COLO668 (cell line): Measurements from ENCODE around the gene DNAJB14.

Source experiments
- DNase-seq: peaks from one replicate; lab custom pipeline; 2025; ENCODE audit not compliant: unreplicated experiment; lab: John Stamatoyannopoulos, UW

Gene DNAJB14

GRCh38 chr4:99945718-99946355, 581 bp downstream of the DNAJB14 start:
- peak; percentile 63 for DNase-seq

- no peak for DNase-seq
Observed at GRCh38 chr4:99943904-99944437, 2.4 kb downstream of the DNAJB14 start.

GRCh38 chr4:99938243-99938753, 8.1 kb downstream of the DNAJB14 start:
- no peak for DNase-seq

- DNase-seq, result no peak
Observed at GRCh38 chr4:99934891-99935290, 11.5 kb downstream of the DNAJB14 start.

- DNase-seq, result no peak
Observed at GRCh38 chr4:99927566-99927965, 18.9 kb downstream of the DNAJB14 start.

- no peak for DNase-seq
Observed at GRCh38 chr4:99921174-99921573, 25.2 kb downstream of the DNAJB14 start.

- no peak for DNase-seq
Observed at GRCh38 chr4:99918656-99919055, 27.8 kb downstream of the DNAJB14 start.

GRCh38 chr4:99917575-99917974, 28.8 kb downstream of the DNAJB14 start:
- DNase-seq, result no peak

- no peak for DNase-seq
Observed at GRCh38 chr4:99915449-99915848, 31.0 kb downstream of the DNAJB14 start.

GRCh38 chr4:99894998-99895397, 51.4 kb downstream of the DNAJB14 start:
- no peak for DNase-seq

GRCh38 chr4:99894161-99894997, 52.0 kb downstream of the DNAJB14 start, which contains the start of gene LAMTOR3:
LAMTOR3 (minus strand) TSS chr4:99894427; CDS start chr4:99893963, 464 bp downstream.
- peak; percentile 92 for DNase-seq

GRCh38 chr4:99893839-99894160, 52.6 kb downstream of the DNAJB14 start:
- no peak for DNase-seq

- no peak for DNase-seq
Observed at GRCh38 chr4:99893029-99893428, 53.4 kb downstream of the DNAJB14 start.

- DNase-seq, result no peak
Observed at GRCh38 chr4:99891351-99891750, 55.1 kb downstream of the DNAJB14 start.

- DNase-seq, result no peak
Observed at GRCh38 chr4:99887837-99888236, 58.6 kb downstream of the DNAJB14 start.

GRCh38 chr4:99886146-99886545, 60.3 kb downstream of the DNAJB14 start:
- DNase-seq, result no peak

- DNase-seq, result no peak
Observed at GRCh38 chr4:99885687-99886086, 60.7 kb downstream of the DNAJB14 start.

- DNase-seq, result peak; percentile 21
Observed at GRCh38 chr4:99885063-99885664, 61.3 kb downstream of the DNAJB14 start.

- no peak for DNase-seq
Observed at GRCh38 chr4:99879458-99879857, 67.0 kb downstream of the DNAJB14 start.

GRCh38 chr4:99878604-99879003, 67.8 kb downstream of the DNAJB14 start:
- DNase-seq, result no peak

- DNase-seq, result no peak
Observed at GRCh38 chr4:99876946-99877345, 69.5 kb downstream of the DNAJB14 start.

- DNase-seq, result no peak
Observed at GRCh38 chr4:99875071-99875470, 71.3 kb downstream of the DNAJB14 start.
